DLD1 (cell line): ENCODE data around the gene FOXO1.

ENCODE experiments used
- in situ Hi-C: cut with HindIII; loops from 2 replicates; pipeline ENCODE4 v1.10.0; 2017; ENCODE audit warnings: low sequenced_read_pairs

Gene FOXO1

DNA sequence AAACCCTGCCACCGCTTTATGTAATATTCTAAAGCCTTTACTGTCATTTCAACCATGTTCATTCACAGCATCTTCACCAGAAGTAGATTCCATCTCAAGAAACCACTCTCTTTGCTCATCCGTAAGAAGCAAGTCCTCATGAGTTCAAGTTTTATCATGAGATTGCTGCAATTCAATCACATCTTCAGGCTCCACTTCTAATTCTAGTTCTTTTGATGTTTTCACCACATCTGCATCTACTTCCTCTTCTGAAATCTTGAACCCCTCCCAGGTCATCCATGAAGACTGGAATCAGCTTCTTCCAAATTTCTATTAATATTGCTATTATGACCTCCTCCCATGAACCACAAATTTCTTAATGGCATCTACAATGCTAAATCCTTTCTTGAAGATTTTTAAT, 83.9 kb downstream of the FOXO1 start:
- in situ Hi-C loops = no loop called here

DNA sequence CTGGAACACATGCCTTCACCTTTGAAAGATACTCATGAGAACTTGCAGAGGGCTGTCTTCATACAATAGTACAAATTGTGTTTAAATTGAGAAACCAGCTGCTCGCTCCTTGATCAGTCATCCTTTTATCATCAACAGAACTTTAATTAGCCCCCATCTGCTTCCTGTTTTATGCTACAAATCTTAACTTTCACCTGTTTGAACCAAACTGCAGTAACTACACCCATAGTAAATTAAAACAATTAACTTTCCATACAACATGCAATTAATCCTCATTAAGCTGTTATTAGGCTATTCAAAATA, 85.2 kb downstream of the FOXO1 start:
- in situ Hi-C loops = no loop called here

DNA sequence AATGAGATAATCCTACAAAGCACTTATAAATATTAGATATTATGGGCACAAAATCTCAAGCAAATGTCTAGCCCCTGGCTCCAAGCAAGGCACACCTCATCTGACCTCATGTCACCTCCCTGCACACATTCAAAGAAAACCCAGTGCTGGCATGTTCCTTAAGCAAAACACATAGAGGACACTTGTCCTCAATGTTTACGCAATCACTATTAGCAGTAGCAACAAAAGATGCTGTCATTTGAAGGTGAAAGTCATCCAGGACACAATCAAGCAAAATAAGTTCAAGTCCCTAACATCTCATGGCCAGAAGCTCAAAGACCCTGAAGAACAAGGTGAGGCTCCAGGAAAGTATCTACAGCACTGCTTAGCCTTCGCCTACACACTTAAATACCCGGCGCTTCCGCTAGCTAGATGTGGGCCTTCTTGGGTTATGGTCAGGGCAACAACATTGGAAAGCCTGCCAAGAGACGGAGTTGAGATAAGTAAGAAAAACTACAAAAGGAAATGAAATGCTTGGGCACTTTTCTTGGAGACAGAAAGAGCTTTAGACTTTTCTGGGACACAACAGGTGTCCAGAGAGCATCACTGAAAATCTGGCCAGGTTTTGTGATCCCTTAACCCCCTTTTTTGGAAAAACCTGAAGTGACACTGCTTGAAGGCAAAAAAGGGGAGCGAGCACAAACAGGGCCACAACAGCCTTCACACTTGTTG, 85.7 kb downstream of the FOXO1 start:
- in situ Hi-C loops = no loop called here

GRCh38 chr13:40579535-40579934, 86.9 kb downstream of the FOXO1 start:
- in situ Hi-C loops = no loop called here

DNA sequence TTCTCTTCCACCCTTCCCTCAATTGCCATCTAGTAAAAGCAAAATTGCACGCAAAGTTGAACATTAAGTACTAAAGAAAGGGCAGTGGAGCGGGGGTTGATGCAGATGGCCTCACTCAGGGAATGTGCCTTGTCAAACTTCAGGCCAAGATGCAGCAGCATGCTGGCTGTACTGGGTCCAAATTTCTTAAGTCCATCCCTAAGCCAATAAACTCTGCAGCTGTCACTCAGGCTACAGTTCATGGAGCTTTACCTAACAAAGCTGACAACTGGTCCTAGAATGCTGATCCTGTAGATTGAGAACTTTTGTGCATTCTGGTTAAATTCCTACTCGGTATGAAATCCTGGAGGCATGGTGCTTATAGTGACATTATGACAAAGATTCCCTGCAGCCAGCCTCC, 88.4 kb downstream of the FOXO1 start:
- in situ Hi-C loops = no loop called here

GRCh38 chr13:40576369-40576768, 90.1 kb downstream of the FOXO1 start:
- in situ Hi-C loops = no loop called here

DNA sequence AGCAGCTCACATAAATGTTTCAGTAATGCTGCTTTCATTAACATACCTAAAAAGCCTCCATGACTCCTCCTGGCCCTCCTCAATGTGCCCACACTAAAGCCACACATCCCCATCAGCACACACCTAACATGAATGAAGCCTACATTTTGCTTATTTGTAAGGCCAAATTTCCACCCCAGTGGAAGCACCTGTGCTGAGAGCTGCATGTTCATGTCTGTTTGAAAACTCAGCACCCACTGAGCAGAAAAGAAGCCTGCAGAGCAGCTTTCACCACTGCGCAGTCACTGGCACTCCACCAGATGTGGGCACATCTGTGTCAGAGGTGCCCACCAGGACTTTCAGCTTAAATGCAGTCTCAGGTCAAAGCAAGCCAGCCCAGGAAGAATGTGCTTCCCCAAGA, 93.5 kb downstream of the FOXO1 start:
- in situ Hi-C loops = no loop called here

GRCh38 chr13:40571338-40571963, 95.0 kb downstream of the FOXO1 start:
- in situ Hi-C loops = no loop called here

- in situ Hi-C loops = no loop called here
Measured at GRCh38 chr13:40570930-40571329, 95.5 kb downstream of the FOXO1 start.

GRCh38 chr13:40569024-40569350, 97.5 kb downstream of the FOXO1 start:
- in situ Hi-C loops = no loop called here

DNA sequence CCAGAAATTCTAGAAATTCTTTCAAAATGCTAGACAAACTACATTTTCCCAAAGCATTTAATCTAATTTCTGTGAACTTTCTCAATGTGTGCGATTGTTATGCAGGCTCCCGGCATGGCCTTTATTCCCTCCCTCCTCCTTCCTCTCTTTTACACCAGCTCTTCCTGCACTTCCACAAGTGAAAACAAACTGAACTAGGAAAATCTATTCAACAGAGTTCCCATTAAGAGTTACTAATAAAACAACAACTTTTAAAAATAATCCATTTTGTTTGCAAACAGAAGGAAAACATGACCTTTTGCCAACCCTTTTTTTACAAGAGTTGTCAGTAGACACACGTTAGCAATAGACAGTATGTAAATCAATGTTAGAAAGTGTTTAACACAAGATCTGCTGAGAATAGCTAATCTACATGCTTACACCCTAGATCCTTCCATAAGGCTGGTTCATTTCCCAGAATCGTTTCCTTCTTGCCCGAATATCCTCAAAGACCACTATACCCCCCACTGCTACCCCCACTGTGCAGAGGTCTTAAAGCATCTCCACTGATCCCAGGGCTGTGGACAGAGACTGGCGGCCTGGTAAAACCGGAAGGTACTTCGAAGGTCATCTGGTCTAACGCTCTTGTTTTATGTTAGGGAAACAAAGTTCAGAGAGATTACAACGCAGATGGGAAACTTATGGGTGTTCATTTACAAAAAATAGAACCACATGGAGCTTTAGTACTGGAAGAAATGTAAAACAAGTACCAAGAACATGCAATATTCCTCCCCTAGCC, 98.0 kb downstream of the FOXO1 start:
- in situ Hi-C loops = no loop called here

GRCh38 chr13:40566811-40567210, 99.6 kb downstream of the FOXO1 start:
- in situ Hi-C loops = no loop called here

GRCh38 chr13:40565282-40566148, 100.9 kb downstream of the FOXO1 start:
- in situ Hi-C loops = no loop called here

DNA sequence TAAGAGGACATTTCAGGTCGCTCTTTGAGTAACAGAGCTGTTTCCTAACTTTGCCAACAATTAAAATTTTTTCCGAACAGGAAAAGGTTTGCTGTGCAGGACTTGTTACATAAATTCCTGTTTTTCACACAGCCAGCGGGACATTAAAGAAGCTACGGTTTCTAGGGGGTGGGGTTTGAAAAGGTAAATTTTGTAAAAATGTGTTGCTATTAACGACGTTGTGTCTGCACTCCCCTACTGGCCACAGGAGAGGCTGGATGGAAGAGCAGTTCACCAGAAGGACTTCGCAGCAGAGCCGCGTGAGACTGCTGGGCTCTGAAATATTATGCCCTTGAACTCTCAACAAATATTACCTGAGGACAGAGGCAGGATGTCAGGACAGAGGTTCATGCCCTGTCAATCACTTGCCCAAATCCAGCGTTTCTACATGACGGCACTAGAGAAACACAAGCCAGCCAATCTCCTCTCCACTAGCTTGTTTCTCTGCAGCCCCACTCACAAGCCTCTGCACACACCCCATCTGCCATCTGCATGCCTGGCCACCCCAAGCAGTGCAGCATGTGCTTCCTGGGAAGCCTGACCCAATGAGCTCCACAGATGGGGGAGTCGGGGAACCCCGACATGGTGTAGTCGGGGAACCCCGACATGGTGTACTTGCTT, 102.0 kb downstream of the FOXO1 start:
- in situ Hi-C loops = no loop called here

DNA sequence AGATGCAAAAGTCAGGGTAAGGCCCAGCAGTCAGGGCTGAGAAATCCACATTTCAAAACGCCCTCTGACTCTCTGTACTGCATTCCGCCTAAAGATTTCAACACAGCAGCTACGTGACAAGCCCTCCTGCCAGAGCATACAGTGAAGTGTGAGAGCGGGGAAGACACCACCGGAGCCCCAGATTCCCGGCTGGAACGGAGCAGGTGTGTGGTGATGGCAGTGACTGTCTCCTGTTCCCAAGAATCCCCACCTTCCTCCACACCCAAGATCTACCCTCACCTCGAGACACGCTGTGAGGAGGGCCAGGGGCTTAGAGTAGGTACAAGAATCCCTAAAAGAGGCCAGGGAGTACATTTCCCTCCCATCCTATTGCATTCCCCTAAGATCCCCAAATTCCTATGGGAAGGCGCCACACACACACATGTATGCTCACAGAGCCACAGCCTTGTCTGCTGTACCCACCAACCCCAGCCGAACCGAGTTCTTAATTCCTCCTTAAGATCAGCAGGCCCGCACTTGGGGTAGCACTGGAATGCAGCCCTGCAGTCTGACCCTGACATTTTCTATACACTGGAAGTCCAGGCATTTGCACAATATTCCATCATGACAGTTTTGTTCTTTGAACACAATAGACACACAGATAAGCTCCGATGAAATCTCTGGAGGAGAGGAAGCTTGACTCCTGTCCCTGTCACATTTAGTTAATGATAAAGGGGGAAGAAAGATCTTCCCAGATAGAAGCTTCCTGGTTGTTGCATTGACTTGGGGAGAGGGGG, 102.9 kb downstream of the FOXO1 start:
- in situ Hi-C loops = no loop called here

GRCh38 chr13:40562975-40563349, 103.5 kb downstream of the FOXO1 start:
- in situ Hi-C loops = no loop called here

DNA sequence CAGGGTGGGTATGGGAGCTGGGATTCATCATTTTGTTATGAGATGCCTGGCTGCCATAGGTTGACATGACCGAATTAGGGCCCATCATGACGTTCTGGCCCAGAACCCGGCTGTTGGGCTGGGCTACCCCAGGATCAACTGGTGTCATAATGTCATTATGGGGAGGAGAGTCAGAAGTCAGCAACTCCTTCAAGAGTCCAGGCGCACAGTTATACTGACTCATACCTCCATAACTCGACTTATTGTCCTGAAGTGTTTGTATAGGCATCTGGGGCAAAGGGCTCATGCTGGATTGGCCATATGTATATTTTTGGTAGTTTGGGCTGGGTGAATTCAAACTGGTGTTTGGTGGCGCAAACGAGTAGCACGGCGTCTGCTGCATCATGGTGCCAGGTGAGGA, 106.5 kb downstream of the FOXO1 start:
- in situ Hi-C loops = no loop called here

GRCh38 chr13:40558656-40559055, 107.8 kb downstream of the FOXO1 start:
- in situ Hi-C loops = no loop called here

GRCh38 chr13:40556453-40556852, 110.0 kb downstream of the FOXO1 start:
- in situ Hi-C loops = no loop called here

GRCh38 chr13:40553356-40553755, 113.1 kb downstream of the FOXO1 start:
- in situ Hi-C loops = no loop called here
